UCSD-AML1 (cell line): ENCODE measurements around the gene SMURF2.
"Not testable (repeated sequence)": the region's sequence is repeated elsewhere in the genome, so short reads cannot be mapped to it uniquely, and the experiment has no call there.

Experiments used
- DNase-seq: peaks from one replicate; lab custom pipeline; 2025; ENCODE audit not compliant: unreplicated experiment; lab: John Stamatoyannopoulos, UW

Gene SMURF2

DNA sequence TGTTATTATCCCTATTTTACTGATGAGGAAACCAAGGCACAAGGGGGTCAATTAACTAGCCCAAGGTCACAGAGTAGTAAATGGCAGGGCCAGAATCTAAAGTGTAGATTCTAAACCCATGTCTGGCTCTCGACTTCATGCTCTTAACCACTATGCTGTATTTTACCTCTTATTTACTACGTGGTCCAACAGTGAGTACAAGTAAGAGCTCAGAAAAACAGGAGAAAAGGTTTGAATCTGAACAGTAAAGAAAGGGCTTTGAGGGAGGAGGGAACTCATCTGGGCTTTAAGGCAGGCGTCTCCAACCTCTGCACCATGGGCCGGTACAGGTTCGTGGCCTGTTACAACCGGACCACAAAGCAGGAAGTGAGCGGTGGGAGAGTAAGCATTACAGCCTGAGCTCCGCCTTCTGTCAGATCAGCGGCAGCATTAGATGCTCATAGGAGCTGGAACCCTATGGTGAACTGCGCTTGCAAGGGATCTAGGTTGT is 62.9 kb downstream of the SMURF2 start:
- peak; percentile 48 for DNase-seq

- no peak for DNase-seq
These were observed 63.4 kb downstream of the SMURF2 start for GRCh38 chr17:64598672-64599071.

- no peak for DNase-seq
These were observed 65.1 kb downstream of the SMURF2 start for GRCh38 chr17:64596988-64597387.

GRCh38 chr17:64596439-64596838 is 65.7 kb downstream of the SMURF2 start:
- no peak for DNase-seq

- no peak for DNase-seq
These were observed 70.2 kb downstream of the SMURF2 start for GRCh38 chr17:64591944-64592343.

- no peak for DNase-seq
These were observed 77.0 kb downstream of the SMURF2 start for GRCh38 chr17:64585146-64585545.

GRCh38 chr17:64583038-64583437 is 79.1 kb downstream of the SMURF2 start:
- DNase-seq, result no peak

- no peak for DNase-seq
These were observed 81.5 kb downstream of the SMURF2 start for GRCh38 chr17:64580384-64581315.

GRCh38 chr17:64579917-64580316 is 82.2 kb downstream of the SMURF2 start:
- no peak for DNase-seq

GRCh38 chr17:64577025-64577424 is 85.1 kb downstream of the SMURF2 start:
- not testable (repeated sequence) for DNase-seq

DNA sequence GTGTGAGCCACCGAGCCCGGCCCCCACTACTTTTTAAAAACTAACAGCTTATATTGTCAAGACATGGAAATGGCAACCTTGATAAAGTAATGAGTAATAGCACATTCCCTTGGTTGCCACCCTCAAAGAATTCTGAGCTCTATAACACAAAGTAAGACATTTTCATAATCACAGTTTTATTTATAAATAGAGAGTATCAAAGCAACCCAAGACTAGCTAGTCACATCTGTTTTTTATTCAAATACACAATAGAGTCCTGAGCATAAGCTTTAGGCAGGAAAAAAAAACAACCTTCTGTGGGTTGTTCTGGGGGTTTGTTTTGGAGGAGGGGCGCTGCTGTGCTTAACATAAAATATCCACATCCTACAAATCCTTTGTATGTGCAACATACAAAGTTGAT is 86.7 kb downstream of the SMURF2 start:
- DNase-seq, result no peak

DNA sequence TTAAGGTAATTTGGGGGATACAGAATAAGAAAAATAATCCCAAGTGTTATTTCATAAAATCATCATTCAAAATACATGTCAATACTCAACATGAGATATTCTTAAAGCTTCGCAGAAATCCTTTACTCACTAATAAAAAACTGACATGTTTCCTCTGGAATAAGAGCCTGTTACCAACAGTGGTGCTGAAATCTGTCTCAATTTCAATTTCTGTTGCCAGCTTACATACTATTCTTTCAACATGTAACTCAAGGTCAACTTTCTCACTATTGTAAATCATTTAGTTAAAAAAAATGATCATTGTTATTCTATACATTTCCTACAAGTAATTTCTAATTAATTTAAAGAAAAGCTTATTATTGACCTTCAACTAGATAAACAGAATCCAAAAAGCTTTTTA is 87.5 kb downstream of the SMURF2 start:
- DNase-seq, result no peak

DNA sequence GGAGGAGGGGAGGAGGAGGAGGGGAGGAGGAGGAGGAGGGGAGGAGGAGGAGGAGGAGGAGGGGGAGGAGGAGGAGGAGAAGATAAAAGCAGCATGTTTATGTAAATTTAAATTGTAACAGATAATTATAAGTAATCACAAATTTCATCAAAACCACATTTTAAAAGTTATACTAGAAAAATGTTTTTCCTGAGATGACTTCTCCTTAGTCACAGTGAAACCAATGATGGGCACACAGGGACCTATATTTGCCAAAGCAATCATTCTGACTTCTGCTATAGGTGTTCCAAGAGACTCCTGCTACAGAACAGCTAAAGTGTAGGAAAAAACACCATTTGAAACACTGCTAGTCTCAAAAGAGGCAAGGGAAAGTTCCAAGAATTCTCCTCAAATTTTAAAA is 88.9 kb downstream of the SMURF2 start:
- no peak for DNase-seq

GRCh38 chr17:64572682-64573154 is 89.4 kb downstream of the SMURF2 start:
- DNase-seq, result no peak

DNA sequence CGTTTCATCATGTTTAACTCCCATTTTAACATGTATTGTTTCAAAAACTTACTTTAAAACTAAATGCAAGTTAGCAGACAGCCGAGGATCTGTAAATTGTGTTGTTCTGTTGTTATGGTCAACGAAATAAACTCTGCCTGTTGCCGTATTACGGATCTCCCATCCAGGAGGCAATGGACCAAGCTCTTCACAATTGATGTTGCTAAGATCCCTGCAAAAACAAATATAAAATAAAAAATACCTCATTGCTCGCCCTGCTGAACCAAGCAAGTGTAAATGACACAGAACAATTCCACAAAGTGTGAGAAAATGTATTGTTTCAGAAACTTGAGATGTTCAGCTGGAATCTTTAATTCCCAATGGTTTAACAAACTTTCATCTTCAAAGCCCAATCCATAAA is 90.4 kb downstream of the SMURF2 start:
- DNase-seq, result no peak

DNA sequence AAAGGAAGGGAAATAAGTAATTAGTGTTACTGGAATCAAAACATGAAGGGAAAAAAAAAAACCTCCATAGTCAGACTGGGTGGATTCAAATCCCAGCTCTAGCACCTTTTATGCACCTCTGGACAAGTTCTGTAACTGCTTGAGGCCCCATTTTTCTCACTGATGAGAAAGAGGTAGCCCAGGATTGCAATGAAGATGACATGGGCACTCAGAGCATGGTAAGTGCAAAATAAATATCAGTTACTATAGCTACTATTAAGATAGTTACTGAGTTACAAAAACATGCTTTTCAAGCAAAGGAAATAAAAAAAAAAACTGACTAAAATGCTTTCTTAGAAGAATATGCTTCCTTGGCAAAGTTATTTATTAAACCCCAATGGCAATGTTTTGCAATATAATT is 96.5 kb downstream of the SMURF2 start:
- no peak for DNase-seq

DNA sequence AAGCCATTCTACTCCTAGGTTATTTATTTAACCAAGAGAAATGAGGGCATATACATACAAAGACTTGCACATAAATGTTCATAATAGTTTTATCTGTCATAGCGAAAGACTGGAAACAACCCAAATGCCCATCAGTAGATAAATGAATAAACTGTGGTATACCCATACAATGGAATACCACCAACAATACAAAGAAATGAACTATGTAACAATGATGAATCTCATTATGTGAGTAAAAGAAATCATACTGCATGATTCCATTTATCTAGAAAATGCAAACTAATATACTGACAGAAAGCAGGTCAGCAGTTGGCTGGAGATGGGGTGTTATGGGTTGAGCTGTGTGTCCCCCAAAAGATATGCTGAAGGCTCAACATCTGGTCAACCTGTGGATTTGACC is 98.0 kb downstream of the SMURF2 start:
- DNase-seq, result no peak

- no peak for DNase-seq
These were observed 106.8 kb downstream of the SMURF2 start for GRCh38 chr17:64555281-64555680.

DNA sequence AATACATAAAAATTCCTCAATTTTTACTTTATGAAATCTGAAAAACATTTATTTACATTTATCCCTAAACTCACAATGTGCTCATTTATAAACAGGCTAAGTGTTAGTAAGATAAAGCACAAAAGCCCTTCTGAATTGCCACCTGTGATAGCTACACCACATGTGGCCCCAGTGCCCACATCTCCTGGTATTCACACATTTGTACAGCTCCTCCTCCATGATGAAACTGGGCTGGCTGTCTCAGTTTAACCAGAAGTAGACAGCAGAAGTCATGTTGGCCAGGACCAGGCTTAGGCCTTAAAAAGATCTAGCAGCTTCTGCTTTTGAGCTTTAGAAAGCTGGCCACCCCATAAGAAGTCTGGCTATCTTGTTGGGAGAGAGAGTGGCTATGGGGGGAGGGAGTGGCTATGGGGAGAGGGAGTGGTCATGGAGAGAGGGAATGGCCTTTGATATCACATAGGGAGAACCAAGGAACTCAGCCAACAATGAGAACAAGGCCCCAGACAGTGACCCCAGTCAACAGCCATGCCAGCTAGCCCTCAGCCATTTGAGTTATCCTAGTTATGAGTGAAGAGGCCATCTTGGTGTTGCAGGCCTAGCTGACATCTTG is 108.0 kb downstream of the SMURF2 start:
- no peak for DNase-seq

DNA sequence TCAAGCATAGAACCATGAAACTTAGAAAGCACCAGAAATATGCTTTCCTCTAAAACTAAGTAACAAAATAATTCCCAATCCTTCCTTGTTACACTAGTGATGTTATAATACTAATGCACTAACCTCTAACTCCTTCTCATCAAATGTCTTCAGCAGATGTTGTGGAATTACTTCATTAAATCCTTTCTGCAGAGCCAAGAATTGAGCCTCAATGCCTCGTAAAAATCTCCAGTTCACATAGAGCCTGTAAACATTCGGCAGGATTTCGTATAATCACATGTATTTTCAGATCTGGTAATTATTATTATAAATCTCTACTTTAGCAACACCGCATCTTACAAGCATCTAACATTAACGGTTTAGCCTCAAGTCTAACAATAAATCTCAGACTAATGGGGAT is 110.6 kb downstream of the SMURF2 start:
- DNase-seq, result no peak

DNA sequence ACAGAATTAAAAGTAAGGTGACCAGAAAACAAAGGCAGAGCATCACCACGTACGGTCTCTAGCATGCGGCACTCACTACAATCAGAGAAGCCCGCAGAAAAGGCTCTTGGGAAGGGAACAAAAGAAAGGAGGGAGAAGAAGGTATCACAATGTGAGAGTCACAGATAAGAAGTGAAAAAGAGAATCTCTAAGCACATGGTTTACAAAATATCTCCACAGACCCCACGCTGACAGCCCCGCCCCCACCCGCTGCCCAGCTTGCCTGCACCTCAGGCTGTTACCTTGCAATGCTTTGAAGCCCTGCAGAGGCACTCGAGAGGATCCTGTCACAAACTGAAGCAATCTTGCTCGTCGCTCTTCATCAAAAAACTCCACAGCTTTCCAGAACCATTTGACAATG is 114.8 kb downstream of the SMURF2 start:
- DNase-seq, result no peak

GRCh38 chr17:64546716-64547115 is 115.4 kb downstream of the SMURF2 start:
- DNase-seq, result no peak
